WTC11 (cell line): ENCODE results near the gene CLIP3. TPM values are rescaled to one million over a fixed set of nuclear protein-coding genes. Genes with fewer than 3 reads are reported as not detected.
A peak's percentile ranks its signal among the peaks of the same experiment; 100 is the strongest.

Experiments
- CBFB ChIP-seq: sonication (generic); formaldehyde crosslinking; IDR thresholded peaks from 2 replicates; pipeline ENCODE4 v1.8.1; 2022; ENCODE audit warnings: mild to moderate bottlenecking, low read depth, missing genetic modification reagents
- CREM ChIP-seq: sonication (generic); formaldehyde crosslinking; IDR thresholded peaks from 2 replicates; pipeline ENCODE4 v1.8.1; 2022; ENCODE audit warnings: mild to moderate bottlenecking, missing genetic modification reagents, moderate library complexity
- E2F4 ChIP-seq: sonication (generic); formaldehyde crosslinking; IDR thresholded peaks from 2 replicates; pipeline ENCODE4 v1.8.1; 2022; ENCODE audit warnings: low read depth, mild to moderate bottlenecking, moderate library complexity, missing genetic modification reagents, borderline replicate concordance
- ERG ChIP-seq: fragments of 250-450 bp; sonication (Bioruptor Pico); IDR thresholded peaks from 2 replicates; pipeline ENCODE4 v1.8.0; 2021; ENCODE audit warnings: mild to moderate bottlenecking
- ETV6 ChIP-seq: sonication (generic); formaldehyde crosslinking; IDR thresholded peaks from 2 replicates; pipeline ENCODE4 v1.8.1; 2022; ENCODE audit warnings: mild to moderate bottlenecking, missing genetic modification reagents
- FOXK1 ChIP-seq: sonication (generic); formaldehyde crosslinking; IDR thresholded peaks from 2 replicates; pipeline ENCODE4 v1.8.0; 2022; ENCODE audit warnings: mild to moderate bottlenecking, moderate library complexity, missing genetic modification reagents
- GABPB1 ChIP-seq: sonication (generic); formaldehyde crosslinking; IDR thresholded peaks from 2 replicates; pipeline ENCODE4 v1.8.1; 2023; ENCODE audit warnings: mild to moderate bottlenecking, missing genetic modification reagents
- GRHL2 ChIP-seq: fragments of 250-450 bp; sonication (Bioruptor Pico); IDR thresholded peaks from 2 replicates; pipeline ENCODE4 v1.8.0; 2022; ENCODE audit warnings: mild to moderate bottlenecking, moderate library complexity; ENCODE audit not compliant: insufficient replicate concordance, severe bottlenecking
- IRF1 ChIP-seq: sonication (generic); formaldehyde crosslinking; IDR thresholded peaks from 2 replicates; pipeline ENCODE4 v1.8.0; 2023; ENCODE audit warnings: missing genetic modification reagents
- MAX ChIP-seq: sonication (generic); formaldehyde crosslinking; IDR thresholded peaks from 2 replicates; pipeline ENCODE4 v1.8.0; 2022; ENCODE audit warnings: mild to moderate bottlenecking, missing genetic modification reagents
- MXD4 ChIP-seq: fragments of 250-450 bp; sonication (Bioruptor Pico); IDR thresholded peaks from 2 replicates; pipeline ENCODE4 v1.8.0; 2021; ENCODE audit warnings: mild to moderate bottlenecking, moderate library complexity, borderline replicate concordance
- NFATC4 ChIP-seq: fragments of 250-450 bp; sonication (Bioruptor Pico); IDR thresholded peaks from 2 replicates; pipeline ENCODE4 v1.9.0; 2021; ENCODE audit warnings: mild to moderate bottlenecking
- NR1H2 ChIP-seq: sonication (generic); formaldehyde crosslinking; IDR thresholded peaks from 2 replicates; pipeline ENCODE4 v1.9.0; 2021; ENCODE audit warnings: mild to moderate bottlenecking, moderate library complexity, missing genetic modification reagents
- PRDM15 ChIP-seq: sonication (generic); formaldehyde crosslinking; IDR thresholded peaks from 2 replicates; pipeline ENCODE4 v1.8.0; 2022; ENCODE audit warnings: missing genetic modification reagents
- PRRX2 ChIP-seq: fragments of 250-450 bp; sonication (Bioruptor Pico); IDR thresholded peaks from 2 replicates; pipeline ENCODE4 v1.8.0; 2021; ENCODE audit warnings: mild to moderate bottlenecking
- RORB ChIP-seq: fragments of 250-450 bp; sonication (Bioruptor Pico); IDR thresholded peaks from 2 replicates; pipeline ENCODE4 v1.9.0; 2021; ENCODE audit warnings: mild to moderate bottlenecking
- SMAD3 ChIP-seq: sonication (generic); formaldehyde crosslinking; IDR thresholded peaks from 2 replicates; pipeline ENCODE4 v1.8.0; 2022; ENCODE audit warnings: missing genetic modification reagents, mild to moderate bottlenecking, borderline replicate concordance
- TCF7 ChIP-seq: sonication (generic); formaldehyde crosslinking; IDR thresholded peaks from 2 replicates; pipeline ENCODE4 v1.8.0; 2022; ENCODE audit warnings: mild to moderate bottlenecking, low read depth, missing genetic modification reagents, moderate library complexity
- TEAD1 ChIP-seq: sonication (generic); formaldehyde crosslinking; IDR thresholded peaks from 2 replicates; pipeline ENCODE4 v1.8.0; 2022; ENCODE audit warnings: mild to moderate bottlenecking, missing genetic modification reagents
- TEAD4 ChIP-seq: sonication (generic); formaldehyde crosslinking; IDR thresholded peaks from 2 replicates; pipeline ENCODE4 v1.8.0; 2022; ENCODE audit warnings: mild to moderate bottlenecking, missing genetic modification reagents
- USF2 ChIP-seq: sonication (generic); formaldehyde crosslinking; IDR thresholded peaks from 2 replicates; pipeline ENCODE4 v1.8.1; 2023; ENCODE audit warnings: mild to moderate bottlenecking, missing genetic modification reagents, moderate library complexity
- ZBTB21 ChIP-seq: sonication (generic); formaldehyde crosslinking; IDR thresholded peaks from 2 replicates; pipeline ENCODE4 v1.8.1; 2023; ENCODE audit warnings: mild to moderate bottlenecking, missing genetic modification reagents, borderline replicate concordance
- ZNF138 ChIP-seq: sonication (generic); formaldehyde crosslinking; conservative IDR thresholded peaks from 2 replicates; pipeline ENCODE4 v1.8.1; 2022; ENCODE audit warnings: mild to moderate bottlenecking, moderate library complexity, missing genetic modification reagents
- ZNF232 ChIP-seq: sonication (generic); formaldehyde crosslinking; IDR thresholded peaks from 2 replicates; pipeline ENCODE4 v1.8.0; 2022; ENCODE audit warnings: mild to moderate bottlenecking, missing genetic modification reagents
- ZNF281 ChIP-seq: sonication (generic); formaldehyde crosslinking; IDR thresholded peaks from 2 replicates; pipeline ENCODE4 v1.8.0; 2023; ENCODE audit warnings: mild to moderate bottlenecking, missing genetic modification reagents
- ZNF317 ChIP-seq: sonication (generic); formaldehyde crosslinking; IDR thresholded peaks from 2 replicates; pipeline ENCODE4 v1.8.1; 2023; ENCODE audit warnings: low read depth, mild to moderate bottlenecking, moderate library complexity, missing genetic modification reagents, borderline replicate concordance
- ZNF396 ChIP-seq: fragments of 250-450 bp; sonication (Bioruptor Pico); IDR thresholded peaks from 2 replicates; pipeline ENCODE4 v1.8.0; 2021; ENCODE audit warnings: mild to moderate bottlenecking, moderate library complexity, borderline replicate concordance
- ZNF671 ChIP-seq: fragments of 250-450 bp; sonication (Bioruptor Pico); IDR thresholded peaks from 2 replicates; pipeline ENCODE4 v1.8.0; 2021; ENCODE audit warnings: mild to moderate bottlenecking
- total RNA-seq: library from RNA; stranded (reverse); gene quantifications from 3 replicates; pipeline ENCODE4 v1.2.3, GENCODE V29; 2021

CLIP3 gene
- total RNA-seq, 1 experiment from 2014 or later: 16.2 TPM

GRCh38 chr19:36014012-36014924 is 18.4 kb downstream of the CLIP3 start, which contains the start of gene ALKBH6 (continued):
- TF ChIP-seq USF2 (CRISPR knock-in tag): no peak
- TF ChIP-seq SMAD3: no peak
- TF ChIP-seq TCF7 (CRISPR knock-in tag): no peak
- TF ChIP-seq ZNF317 (CRISPR knock-in tag): no peak
- TF ChIP-seq MAX (CRISPR knock-in tag): peak; percentile 83
- TF ChIP-seq ETV6 (CRISPR knock-in tag): peak; percentile 45; the same call in 1 of the 2 replicates
- TF ChIP-seq GRHL2 (CRISPR knock-in tag): no peak
- TF ChIP-seq ERG (CRISPR knock-in tag): no peak
- TF ChIP-seq MXD4 (CRISPR knock-in tag): no peak
- TF ChIP-seq IRF1: no peak
- no peak for TF ChIP-seq NR1H2 (CRISPR knock-in tag)
- TF ChIP-seq E2F4 (CRISPR knock-in tag): no peak
- TF ChIP-seq RORB (CRISPR knock-in tag): no peak
- TF ChIP-seq ZNF396 (CRISPR knock-in tag): no peak
- no peak for TF ChIP-seq ZBTB21 (CRISPR knock-in tag)
- no peak for TF ChIP-seq NFATC4 (CRISPR knock-in tag)
- TF ChIP-seq ZNF138: no peak
- TF ChIP-seq TEAD4: no peak
- TF ChIP-seq PRRX2 (CRISPR knock-in tag): no peak
- TF ChIP-seq CBFB (CRISPR knock-in tag): no peak
- TF ChIP-seq CREM (CRISPR knock-in tag): 0 out of 2 replicates have a peak, but pooled peaks have one; percentile 16
- no peak for TF ChIP-seq ZNF232 (CRISPR knock-in tag)
- TF ChIP-seq FOXK1 (CRISPR knock-in tag): peak; percentile 66; the same call in 1 of the 2 replicates
- TF ChIP-seq TEAD1 (CRISPR knock-in tag): no peak
- no peak for TF ChIP-seq PRDM15 (CRISPR knock-in tag)
- TF ChIP-seq ZNF671 (CRISPR knock-in tag): no peak
- peak; percentile 57; the same call in 1 of the 2 replicates for TF ChIP-seq GABPB1 (CRISPR knock-in tag)
- 0 out of 2 replicates have a peak, but pooled peaks have one; percentile 32 for TF ChIP-seq ZNF281
